Naive B cell (primary cell): ENCODE results near the gene VIPR2. TPM values are rescaled to one million over a fixed set of nuclear protein-coding genes. Genes with fewer than 3 reads are reported as not detected.
"Not testable (repeated sequence)": the region's sequence is repeated elsewhere in the genome, so short reads cannot be mapped to it uniquely, and the experiment has no call there.

ENCODE experiments used
- ATAC-seq, 2 donors: fragments of 150-1000 bp; cut with Tn5 transposase; 2 replicates each; pipeline ENCODE4 v1.10.0; 2021; ENCODE audit warnings: low read depth in 2 of 2, mild to moderate bottlenecking in 2 of 2, moderate library complexity in 2 of 2
- DNase-seq: peaks from one replicate; pipeline ENCODE4 v3.0.0; 2022
- H3K27ac Mint-ChIP-seq, 6 donors: one replicate each; pipeline ENCODE4 v1.8.0; 2020 to 2022; ENCODE audit warnings: mild to moderate bottlenecking in 6 of 6, mixed read lengths in 6 of 6, moderate library complexity in 5 of 6, inconsistent platforms in 2 of 6
- H3K27me3 Mint-ChIP-seq, 3 donors: one replicate each; pipeline ENCODE4 v1.8.0; 2021 to 2022; ENCODE audit warnings: mixed read lengths in 3 of 3, mild to moderate bottlenecking in 1 of 3
- H3K36me3 Mint-ChIP-seq, 2 donors: one replicate each; pipeline ENCODE4 v1.8.0; 2020 to 2022; ENCODE audit warnings: mixed read lengths in 2 of 2, inconsistent platforms in 1 of 2, mild to moderate bottlenecking in 1 of 2
- H3K4me1 Mint-ChIP-seq, 3 donors: one replicate each; pipeline ENCODE4 v1.8.0; 2020 to 2022; ENCODE audit warnings: mixed read lengths in 3 of 3, inconsistent platforms in 1 of 3, mild to moderate bottlenecking in 1 of 3, moderate library complexity in 1 of 3
- H3K4me3 Mint-ChIP-seq, 8 donors: one replicate each; pipeline ENCODE4 v1.8.0; 2020 to 2022; ENCODE audit warnings: mild to moderate bottlenecking in 8 of 8, mixed read lengths in 8 of 8, moderate library complexity in 8 of 8, inconsistent platforms in 2 of 8
- H3K9me3 Mint-ChIP-seq, 7 donors: one replicate each; pipeline ENCODE4 v1.8.0; 2020 to 2022; ENCODE audit warnings: mixed read lengths in 7 of 7, mild to moderate bottlenecking in 5 of 7, inconsistent platforms in 2 of 7, moderate library complexity in 1 of 7
- polyA plus RNA-seq, 6 donors: library from polyadenylated mRNA; unstranded; fragments of 300-500 nt; fragmentation: Illumina TruSeq; gene quantifications; one replicate each; pipeline ENCODE4 v1.2.3, GENCODE V29; 2021; ENCODE audit warnings: low read depth in 6 of 6

The VIPR2 gene
- polyA plus RNA-seq, 6 donors from 2014 or later, result not detected

DNA sequence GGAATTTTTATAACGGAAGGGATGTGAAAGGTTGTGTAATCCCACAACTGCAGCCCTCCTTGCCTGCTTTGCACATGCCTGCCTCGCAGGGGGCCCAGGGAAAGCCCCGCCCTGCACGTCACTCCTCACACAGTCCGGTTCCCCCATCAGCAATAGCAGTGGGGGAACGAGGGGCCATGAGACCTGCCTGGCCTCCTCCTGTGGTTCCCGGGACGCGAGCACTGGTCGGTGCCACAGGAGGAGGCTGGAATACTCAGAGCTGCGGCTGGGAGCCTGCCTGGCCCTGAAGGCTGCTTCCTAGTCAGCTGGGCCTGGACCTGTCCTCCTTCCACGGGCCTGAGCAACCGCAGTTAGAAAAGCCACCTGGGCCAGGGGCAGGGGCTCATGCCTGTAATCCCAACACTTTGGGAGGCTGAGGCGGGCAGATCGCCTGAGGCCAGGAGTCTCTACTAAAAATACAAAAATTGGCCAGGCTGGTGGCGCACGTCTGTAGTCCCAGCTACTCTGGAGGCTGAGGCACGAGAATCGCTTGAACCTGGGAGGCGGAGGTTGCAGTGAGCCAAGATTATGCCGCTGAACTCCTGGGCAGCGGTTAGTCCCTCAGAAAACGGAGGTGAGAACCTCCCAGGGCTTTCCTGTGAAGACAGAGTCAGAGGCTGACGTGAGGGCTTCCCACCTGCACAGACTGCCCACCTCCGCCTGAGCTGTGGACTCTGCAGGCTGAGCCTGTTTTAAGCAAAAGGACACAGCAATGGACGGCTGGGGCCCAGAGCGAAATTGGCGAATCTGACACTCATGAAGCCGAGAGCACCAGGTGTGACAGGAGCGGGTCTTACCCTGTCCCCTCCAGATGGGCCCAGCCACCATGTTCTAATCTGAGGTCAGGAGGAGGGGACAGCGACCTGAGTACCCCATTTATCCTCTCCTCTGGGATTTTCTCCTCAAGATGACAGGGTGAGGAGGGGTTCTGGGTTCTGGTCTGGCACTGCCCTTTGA is 52.9 kb downstream of the VIPR2 start:
- Mint-ChIP-seq H3K4me1 (no peaks in the 10 kb centered on the region), H3K4me3 (no peak overlapping the region), H3K9me3 (no peaks in the 10 kb centered on the region), H3K27ac (no peak overlapping the region), H3K27me3 (peaks cover 0 to under 1% (median 0%) of the 10 kb centered on the region in 3 donors), H3K36me3 (no peaks in the 10 kb centered on the region)
- ATAC-seq, result no peak
- no peak for DNase-seq

DNA sequence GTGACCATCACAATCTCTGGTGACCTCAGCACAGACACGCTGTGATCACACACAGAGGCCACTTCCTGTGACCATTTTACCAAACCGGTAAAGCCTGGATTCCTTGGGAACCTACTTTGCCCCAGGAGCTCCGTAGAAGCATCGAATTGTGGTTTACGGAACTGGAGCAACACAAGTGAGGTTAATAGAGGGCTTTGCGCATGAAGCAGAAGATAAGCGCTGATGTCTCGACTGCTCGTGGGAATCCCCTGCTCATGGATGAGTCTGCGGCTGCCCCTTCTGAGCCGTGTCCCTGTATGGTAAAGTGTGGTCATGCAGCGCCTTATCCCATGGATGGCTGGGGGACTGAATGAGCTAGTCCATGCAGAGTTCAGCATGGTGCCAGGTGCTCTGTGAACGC is 53.6 kb downstream of the VIPR2 start:
- ATAC-seq (no peak), DNase-seq (no peak)
- no peaks in the 10 kb centered on the region for H3K36me3 Mint-ChIP-seq
- H3K4me1 Mint-ChIP-seq, result no peaks in the 10 kb centered on the region
- no peak overlapping the region for H3K4me3 Mint-ChIP-seq
- no peaks in the 10 kb centered on the region for H3K9me3 Mint-ChIP-seq
- peaks cover 0 to 4% (median 0%) of the 10 kb centered on the region in 3 donors for H3K27me3 Mint-ChIP-seq
- no peak overlapping the region for H3K27ac Mint-ChIP-seq

DNA sequence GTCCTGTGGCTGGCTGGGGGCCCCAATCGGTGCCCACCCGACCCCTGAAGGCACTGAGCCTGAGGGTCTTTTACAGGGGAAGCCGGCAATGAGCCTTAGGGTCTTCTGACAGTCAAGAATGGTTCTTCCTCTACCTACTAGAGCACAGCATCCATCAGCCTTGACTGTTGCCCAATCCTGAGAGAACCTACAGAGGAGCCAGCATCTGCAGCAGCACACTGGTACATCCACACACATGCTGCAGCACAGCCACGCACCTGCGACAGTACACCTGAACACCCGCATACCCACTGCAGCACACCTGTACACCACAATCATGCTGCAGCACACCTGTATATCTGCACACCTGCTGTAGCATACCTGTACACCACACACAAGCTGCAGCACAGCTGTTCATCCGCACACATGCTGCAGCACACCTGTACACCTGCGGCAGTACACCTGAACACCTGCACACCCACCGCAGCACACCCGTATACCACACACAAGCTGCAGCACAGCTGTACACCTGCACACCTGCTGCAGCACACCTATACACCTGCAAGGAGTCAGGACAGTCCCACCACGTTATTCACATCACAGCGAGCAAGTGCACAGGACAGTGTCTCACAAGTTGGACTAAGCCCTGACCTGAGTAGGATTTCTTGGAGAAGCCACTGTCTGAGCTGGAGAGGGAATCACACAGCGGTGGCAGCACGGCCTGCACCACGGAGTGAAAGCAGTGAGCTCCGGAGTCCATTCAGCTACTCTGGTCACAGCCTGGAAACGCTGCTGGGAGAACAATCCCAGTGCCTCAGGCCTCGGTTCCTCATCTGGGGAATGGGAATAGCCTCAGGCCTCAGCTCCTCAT is 56.4 kb downstream of the VIPR2 start:
- peaks cover 0 to 4% (median 0%) of the 10 kb centered on the region in 7 donors for H3K9me3 Mint-ChIP-seq
- no peaks in the 10 kb centered on the region for H3K4me1 Mint-ChIP-seq
- no peak overlapping the region for H3K27ac Mint-ChIP-seq
- ATAC-seq (no peak), DNase-seq (no peak)
- peaks cover 4 to 8% (median 6%) of the 10 kb centered on the region in 3 donors for H3K27me3 Mint-ChIP-seq
- no peaks in the 10 kb centered on the region for H3K36me3 Mint-ChIP-seq
- H3K4me3 Mint-ChIP-seq, result no peak overlapping the region

DNA sequence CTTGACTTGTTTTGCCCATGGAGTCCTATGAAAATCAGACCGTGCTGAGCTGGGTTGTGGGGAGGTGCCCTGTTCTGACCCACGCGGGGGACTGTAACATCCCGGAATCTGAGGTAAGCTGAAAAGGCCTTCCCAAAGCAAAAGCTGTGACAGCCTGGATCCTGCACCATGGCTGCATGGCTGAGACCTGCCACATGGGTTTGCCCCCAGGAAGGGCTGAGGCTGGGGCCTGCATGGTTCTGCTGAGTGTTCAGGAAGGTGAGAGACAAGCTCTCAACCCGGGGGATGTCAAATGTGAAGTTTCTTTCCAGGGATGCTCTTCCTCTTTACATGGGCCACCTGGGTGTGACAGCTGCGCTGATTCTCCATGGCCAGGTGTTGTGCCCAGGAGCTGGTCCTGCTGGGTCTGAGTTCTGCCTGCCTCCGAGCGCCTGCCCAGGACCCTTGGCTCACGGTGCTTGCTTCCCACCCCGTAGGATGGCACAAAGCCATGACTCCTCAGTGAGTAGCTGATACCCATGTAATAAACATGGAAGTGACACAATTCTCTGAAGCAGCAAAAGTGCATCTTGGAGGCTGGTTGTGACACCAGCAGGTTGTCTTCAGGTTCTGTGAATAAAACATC is 58.3 kb downstream of the VIPR2 start:
- DNase-seq (no peak), ATAC-seq (no peak)
- Mint-ChIP-seq H3K4me1 (no peaks in the 10 kb centered on the region), H3K27ac (no peak overlapping the region), H3K4me3 (no peak overlapping the region), H3K9me3 (peaks cover 0 to 4% (median 0%) of the 10 kb centered on the region in 7 donors), H3K36me3 (no peaks in the 10 kb centered on the region), H3K27me3 (peaks cover 4 to 8% (median 6%) of the 10 kb centered on the region in 3 donors)

DNA sequence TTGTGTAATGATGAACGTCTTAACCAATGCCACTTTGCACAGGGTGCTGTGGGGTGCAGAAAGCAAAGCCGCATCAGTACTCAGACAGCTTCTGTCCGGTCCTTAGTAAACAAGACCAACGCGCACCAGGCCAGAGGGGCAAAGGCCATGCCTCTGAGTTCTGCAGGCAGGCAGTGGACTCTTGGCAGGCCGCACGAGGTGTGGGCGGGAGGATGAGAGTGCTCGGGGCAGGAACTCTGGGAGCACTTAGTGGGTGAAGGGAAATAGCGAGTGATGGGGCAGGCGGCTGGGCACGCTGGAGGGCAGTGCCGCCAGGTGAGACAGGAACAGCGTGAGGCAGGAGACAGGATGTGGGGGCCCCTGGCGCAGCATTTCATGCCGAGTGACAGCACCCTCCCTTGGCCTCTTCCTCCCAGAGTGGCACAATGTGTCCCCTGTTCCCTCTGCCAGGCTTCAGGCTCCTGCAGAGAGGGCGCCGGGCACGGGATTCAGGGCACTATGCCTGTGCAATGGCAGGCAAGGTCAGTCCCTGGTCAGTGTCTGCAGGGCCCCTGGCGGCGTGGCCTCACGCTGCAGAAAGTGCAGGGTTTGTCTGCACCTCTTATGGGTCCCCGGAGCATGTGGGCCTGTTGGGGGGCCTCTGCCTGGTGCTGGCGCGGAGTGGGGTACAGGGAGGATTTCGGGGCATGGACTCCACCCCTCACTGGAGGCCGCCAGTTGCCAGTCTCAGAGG is 60.4 kb downstream of the VIPR2 start:
- Mint-ChIP-seq H3K9me3 (peaks cover 0 to 4% (median 0%) of the 10 kb centered on the region in 7 donors), H3K4me3 (no peak overlapping the region), H3K36me3 (no peaks in the 10 kb centered on the region), H3K27me3 (peaks cover 4 to 8% (median 6%) of the 10 kb centered on the region in 3 donors), H3K4me1 (no peaks in the 10 kb centered on the region), H3K27ac (no peak overlapping the region)
- DNase-seq (no peak), ATAC-seq (no peak)

DNA sequence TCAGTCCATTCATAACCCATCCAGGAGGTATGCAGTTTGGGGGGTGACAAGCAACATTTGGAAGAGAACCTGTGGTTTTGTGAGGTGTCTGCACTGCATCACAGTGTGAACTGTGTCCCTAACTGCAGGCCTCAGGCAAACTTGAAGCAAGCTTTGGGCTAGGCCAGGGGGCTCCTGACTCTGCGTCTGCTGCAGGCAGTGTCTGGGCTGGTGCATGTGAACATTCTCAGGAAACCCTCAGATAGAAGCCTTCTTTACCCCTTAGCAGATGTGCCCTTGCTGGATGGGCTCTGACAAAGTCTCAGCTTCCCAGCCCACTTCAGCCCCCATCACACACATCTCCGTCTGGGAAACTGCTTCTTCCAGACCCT is 61.0 kb downstream of the VIPR2 start:
- ATAC-seq (no peak), DNase-seq (no peak)
- Mint-ChIP-seq H3K27me3 (peaks cover 4 to 8% (median 6%) of the 10 kb centered on the region in 3 donors), H3K36me3 (no peaks in the 10 kb centered on the region), H3K4me1 (no peaks in the 10 kb centered on the region), H3K4me3 (no peak overlapping the region), H3K27ac (peak overlapping the region in 1 of 6 donors; percentile 24), H3K9me3 (peaks cover 0 to 4% (median 0%) of the 10 kb centered on the region in 7 donors)

DNA sequence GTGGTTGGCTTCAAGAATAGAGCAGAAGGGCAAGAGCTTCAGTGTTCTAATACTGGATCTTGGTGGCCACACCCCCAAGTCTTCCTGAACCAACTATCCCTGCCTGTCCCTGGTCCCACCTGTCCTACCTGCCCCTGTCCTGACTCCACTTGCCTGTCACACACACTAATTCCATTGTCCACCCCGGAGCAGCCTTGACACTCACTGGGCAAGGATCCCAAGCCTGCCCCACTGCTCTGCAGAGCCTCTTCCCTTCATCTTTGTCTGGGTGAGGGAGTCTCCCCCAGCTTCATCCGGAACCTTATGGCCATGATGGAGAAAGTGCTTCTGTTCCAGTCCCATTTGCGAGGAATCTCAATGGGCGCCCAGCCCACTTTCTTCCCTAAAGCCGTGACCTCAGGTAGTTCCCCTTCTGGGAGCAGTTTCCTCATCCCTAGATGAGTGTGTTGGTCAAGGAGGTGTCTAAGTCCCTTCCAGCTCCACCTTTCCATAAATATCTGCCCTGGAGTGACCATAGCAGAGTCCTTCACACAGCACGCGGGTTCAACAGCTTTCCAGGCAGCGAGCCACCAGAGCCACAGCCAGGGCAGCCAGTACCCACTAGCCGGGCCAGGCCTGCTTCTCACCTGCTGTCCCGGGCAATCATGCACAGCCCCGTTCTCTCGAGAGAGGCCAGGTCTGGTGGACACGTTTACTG is 61.5 kb downstream of the VIPR2 start:
- Mint-ChIP-seq H3K4me1 (no peaks in the 10 kb centered on the region), H3K9me3 (peaks cover 0 to 4% (median 0%) of the 10 kb centered on the region in 7 donors), H3K4me3 (no peak overlapping the region), H3K36me3 (no peaks in the 10 kb centered on the region), H3K27me3 (peaks cover 4 to 9% (median 6%) of the 10 kb centered on the region in 3 donors), H3K27ac (peak overlapping the region in 1 of 6 donors; percentile 24)
- DNase-seq, result no peak
- ATAC-seq, result no peak

DNA sequence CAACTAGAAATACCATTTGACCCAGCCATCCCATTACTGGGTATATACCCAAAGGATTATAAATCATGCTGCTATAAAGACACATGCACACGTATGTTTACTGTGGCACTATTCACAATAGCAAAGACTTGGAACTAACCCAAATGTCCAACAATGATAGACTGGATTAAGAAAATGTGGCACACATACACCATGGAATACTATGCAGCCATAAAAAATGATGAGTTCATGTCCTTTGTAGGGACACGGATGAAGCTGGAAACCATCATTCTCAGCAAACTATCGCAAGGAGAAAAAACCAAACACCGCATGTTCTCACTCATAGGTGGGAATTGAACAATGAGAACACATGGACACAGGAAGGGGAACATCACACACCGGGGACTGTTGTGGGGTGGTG is 62.6 kb downstream of the VIPR2 start:
- not testable (repeated sequence) for ATAC-seq, H3K27ac Mint-ChIP-seq, H3K36me3 Mint-ChIP-seq, H3K9me3 Mint-ChIP-seq, H3K4me3 Mint-ChIP-seq, H3K4me1 Mint-ChIP-seq, DNase-seq
- H3K27me3 Mint-ChIP-seq, result peaks cover 4 to 15% (median 6%) of the 10 kb centered on the region in 3 donors

DNA sequence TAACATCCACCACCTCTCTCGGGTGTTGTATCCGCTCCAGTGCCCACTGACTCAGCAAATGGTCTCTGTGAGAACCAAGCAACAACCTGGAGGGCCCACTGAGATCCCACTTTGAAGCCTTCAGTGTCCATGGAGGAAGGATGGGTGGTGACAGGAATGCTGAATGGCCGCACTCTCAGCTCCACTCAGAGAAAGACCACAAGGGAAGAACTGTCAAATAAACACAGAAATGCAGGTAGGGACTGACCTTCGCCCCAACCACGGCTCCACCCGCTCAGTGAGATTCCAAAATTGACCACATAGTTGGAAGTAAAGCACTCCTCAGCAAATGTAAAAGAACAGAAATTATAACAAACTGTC is 65.8 kb downstream of the VIPR2 start:
- Mint-ChIP-seq H3K4me1 (no peaks in the 10 kb centered on the region), H3K27ac (no peak overlapping the region), H3K4me3 (no peak overlapping the region), H3K27me3 (peaks cover 0 to 9% (median 1%) of the 10 kb centered on the region in 3 donors), H3K36me3 (no peaks in the 10 kb centered on the region), H3K9me3 (peaks cover 0 to 4% (median 0%) of the 10 kb centered on the region in 7 donors)
- no peak for DNase-seq
- no peak for ATAC-seq

DNA sequence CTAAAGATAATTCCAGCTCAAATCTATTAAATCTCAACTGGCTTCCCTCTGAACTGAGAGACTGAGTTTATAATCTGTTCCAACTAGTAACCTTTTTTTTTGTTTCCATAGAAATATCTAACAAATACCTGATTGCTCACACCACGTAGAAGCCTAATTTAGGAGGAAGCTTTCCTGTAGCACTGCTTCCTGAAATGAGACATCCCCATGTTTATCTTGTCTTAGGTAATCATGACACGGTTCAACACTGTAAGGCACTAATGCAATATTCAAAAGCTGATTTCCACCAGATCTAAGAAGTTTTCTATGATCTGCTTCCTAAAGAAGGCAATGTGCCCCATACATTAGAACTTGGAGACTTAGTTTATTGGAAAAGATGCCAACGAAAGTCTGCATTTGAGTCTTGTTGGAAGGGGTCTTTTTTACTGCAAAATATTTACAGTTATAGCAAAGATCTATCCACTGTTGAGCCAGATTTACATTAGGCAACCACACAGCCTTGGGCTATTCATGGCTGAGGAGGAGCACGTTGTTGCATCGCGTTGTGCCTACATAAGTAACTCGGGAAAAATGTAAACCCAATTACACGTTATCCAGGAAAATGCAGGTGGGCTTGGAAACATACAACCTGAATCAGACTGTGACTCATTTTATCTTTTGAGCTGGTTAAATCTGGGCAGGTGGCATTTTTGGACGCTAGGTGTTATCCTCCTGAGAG is 66.3 kb downstream of the VIPR2 start:
- Mint-ChIP-seq H3K27ac (no peak overlapping the region), H3K9me3 (peaks cover 0 to 4% (median 0%) of the 10 kb centered on the region in 7 donors), H3K27me3 (peaks cover 0 to 7% (median 0%) of the 10 kb centered on the region in 3 donors), H3K36me3 (no peaks in the 10 kb centered on the region), H3K4me3 (no peak overlapping the region), H3K4me1 (no peaks in the 10 kb centered on the region)
- no peak for ATAC-seq
- DNase-seq, result no peak

DNA sequence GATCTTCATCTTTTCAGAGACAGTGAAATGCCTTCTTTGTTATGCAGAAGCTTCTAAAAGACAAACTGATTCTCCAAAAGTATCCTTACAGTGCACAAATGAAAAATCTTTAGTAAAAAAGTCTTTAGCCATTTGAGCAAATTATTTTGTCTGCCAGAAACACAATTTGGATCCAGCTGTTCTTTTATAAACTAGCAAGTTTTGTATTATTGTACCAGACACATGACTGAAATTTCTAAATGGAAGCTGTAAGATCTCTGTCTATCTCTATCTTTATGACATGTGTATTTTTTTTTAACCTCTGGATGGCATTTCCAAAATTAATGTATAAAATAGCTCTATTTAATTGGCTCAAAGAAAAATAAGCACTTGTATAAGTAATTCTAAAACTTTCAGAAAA is 68.3 kb downstream of the VIPR2 start:
- ATAC-seq (no peak), DNase-seq (no peak)
- peaks cover 0 to 2% (median 0%) of the 10 kb centered on the region in 7 donors for H3K9me3 Mint-ChIP-seq
- H3K27ac Mint-ChIP-seq, result no peak overlapping the region
- H3K27me3 Mint-ChIP-seq, result peaks cover 0 to 7% (median 0%) of the 10 kb centered on the region in 3 donors
- no peak overlapping the region for H3K4me3 Mint-ChIP-seq
- no peaks in the 10 kb centered on the region for H3K36me3 Mint-ChIP-seq
- no peaks in the 10 kb centered on the region for H3K4me1 Mint-ChIP-seq
